IMR-90 (cell line): Measurements from ENCODE around the gene DCAF11. TPM values are rescaled to one million over a fixed set of nuclear protein-coding genes. Genes with fewer than 3 reads are reported as not detected.

Source experiments
- ATAC-seq: fragments of 200-7000 bp; cut with Tn5 transposase; 2 replicates; pipeline ENCODE4 v1.9.1; 2020; ENCODE audit warnings: low read depth, mild to moderate bottlenecking, moderate library complexity
- BruUV-seq: library from RNA; stranded (reverse); fragments of 400-500 nt; replicated peaks from 2 replicates; lab custom pipeline; 2021; lab: Mats Ljungman, UMichigan
- CTCF ChIA-PET: fragments of 300-600 bp; formaldehyde crosslinking; extraction: SDS; loops from one replicate; lab custom pipeline; 2021; ENCODE audit warnings: antibody characterized with exemption; lab: Yijun Ruan, JAX
- POLR2A ChIA-PET: fragments of 300-600 bp; sonication (Branson Sonifier 250); formaldehyde crosslinking; loops from one replicate; lab custom pipeline; 2022; ENCODE audit warnings: antibody characterized with exemption; ENCODE audit not compliant: unreplicated experiment; lab: Charles Lee
- DNase-seq: peaks from one replicate; pipeline ENCODE4 v3.0.0; 2013
- H2AFZ ChIP-seq: replicated peaks from 2 replicates; pipeline ENCODE3; 2013; ENCODE audit warnings: low read length, mild to moderate bottlenecking; ENCODE audit not compliant: poor library complexity
- H2AK5ac ChIP-seq: 2 replicates; pipeline ENCODE4 v1.6.1; 2013; ENCODE audit warnings: low read depth, low read length, inconsistent platforms
- H2AK9ac ChIP-seq: replicated peaks from 2 replicates; pipeline ENCODE3; 2013; ENCODE audit warnings: mild to moderate bottlenecking, low read depth, low read length, moderate library complexity; ENCODE audit not compliant: poor library complexity
- H2BK120ac ChIP-seq: 2 replicates; pipeline ENCODE4 v1.6.1; 2013; ENCODE audit warnings: low read depth, low read length, inconsistent platforms
- H2BK15ac ChIP-seq: 3 replicates; pipeline ENCODE4 v1.6.1; 2013; ENCODE audit warnings: low read depth, low read length, inconsistent platforms
- H2BK20ac ChIP-seq: 2 replicates; pipeline ENCODE4 v1.6.1; 2013; ENCODE audit warnings: low read depth, mild to moderate bottlenecking, inconsistent platforms, low read length, moderate library complexity
- H2BK5ac ChIP-seq: 2 replicates; pipeline ENCODE4 v1.6.1; 2013; ENCODE audit warnings: mild to moderate bottlenecking, low read depth, low read length, inconsistent platforms; ENCODE audit not compliant: poor library complexity, severe bottlenecking
- H3K14ac ChIP-seq: replicated peaks from 2 replicates; pipeline ENCODE4 v1.6.1; 2013; ENCODE audit warnings: low read depth, low read length, inconsistent platforms
- H3K18ac ChIP-seq: 2 replicates; pipeline ENCODE4 v1.6.1; 2013; ENCODE audit warnings: low read depth, low read length, control low read depth
- H3K23ac ChIP-seq: 2 replicates; pipeline ENCODE4 v1.6.1; 2013; ENCODE audit warnings: low read depth, low read length, inconsistent platforms
- H3K27ac ChIP-seq: 2 replicates; pipeline ENCODE4 v1.5.1; 2013; ENCODE audit warnings: mild to moderate bottlenecking, control low read depth, low read length; ENCODE audit not compliant: insufficient read depth
- H3K27me3 ChIP-seq: 2 replicates; pipeline ENCODE4 v1.6.1; 2013; ENCODE audit warnings: low read length; ENCODE audit not compliant: control insufficient read depth, insufficient read depth
- H3K36me3 ChIP-seq: 2 replicates; pipeline ENCODE4 v1.6.1; 2013; ENCODE audit warnings: low read length, mixed read lengths; ENCODE audit not compliant: control insufficient read depth, insufficient read depth
- H3K4ac ChIP-seq: 2 replicates; pipeline ENCODE4 v1.6.1; 2013; ENCODE audit warnings: low read depth, low read length, inconsistent platforms
- H3K4me1 ChIP-seq: 2 replicates; pipeline ENCODE4 v1.6.1; 2013; ENCODE audit warnings: low read length, mixed read lengths; ENCODE audit not compliant: control insufficient read depth, insufficient read depth
- H3K4me2 ChIP-seq: 2 replicates; pipeline ENCODE4 v1.6.1; 2013; ENCODE audit warnings: low read depth, mild to moderate bottlenecking, control low read depth, low read length, moderate library complexity
- H3K4me3 ChIP-seq: 2 replicates; pipeline ENCODE4 v1.5.1; 2013; ENCODE audit warnings: low read depth, mild to moderate bottlenecking, control low read depth, low read length, moderate library complexity; ENCODE audit not compliant: insufficient read depth
- H3K56ac ChIP-seq: 2 replicates; pipeline ENCODE4 v1.6.1; 2013; ENCODE audit warnings: low read length, inconsistent platforms; ENCODE audit not compliant: insufficient read depth; ENCODE audit errors: extremely low read depth
- H3K79me1 ChIP-seq, 2 experiments: 2 replicates each; pipeline ENCODE4 v1.6.1; 2013; ENCODE audit warnings: low read length in 2 of 2, inconsistent platforms in 1 of 2, low read depth in 1 of 2
- H3K9ac ChIP-seq: 2 replicates; pipeline ENCODE4 v1.6.1; 2013; ENCODE audit warnings: low read depth, low read length, control low read depth
- H3K9me1 ChIP-seq: 2 replicates; pipeline ENCODE4 v1.6.1; 2013; ENCODE audit warnings: low read length, inconsistent platforms; ENCODE audit not compliant: insufficient read depth
- H3K9me3 ChIP-seq: 2 replicates; pipeline ENCODE4 v1.6.1; 2013; ENCODE audit warnings: low read length; ENCODE audit not compliant: control insufficient read depth, insufficient read depth
- H4K20me1 ChIP-seq: 2 replicates; pipeline ENCODE4 v1.6.1; 2013; ENCODE audit warnings: low read length, inconsistent platforms; ENCODE audit not compliant: insufficient read depth
- H4K5ac ChIP-seq: 2 replicates; pipeline ENCODE4 v1.6.1; 2013; ENCODE audit warnings: mild to moderate bottlenecking, low read depth, low read length, control low read depth
- H4K8ac ChIP-seq, 2 experiments: 2 replicates each; pipeline ENCODE4 v1.6.1; 2013; ENCODE audit warnings: low read depth in 2 of 2, low read length in 2 of 2, control low read depth in 1 of 2, inconsistent platforms in 1 of 2
- H4K91ac ChIP-seq: 2 replicates; pipeline ENCODE4 v1.6.1; 2013; ENCODE audit warnings: low read depth, low read length, inconsistent platforms; ENCODE audit not compliant: insufficient read depth
- BHLHE40 ChIP-seq: fragments of 150-350 bp; IDR thresholded peaks from 2 replicates; pipeline ENCODE4 v1.6.1; 2016; ENCODE audit warnings: mild to moderate bottlenecking, low read depth, low read length
- CEBPB ChIP-seq: IDR thresholded peaks from 2 replicates; pipeline ENCODE4 v1.6.1; 2012; ENCODE audit warnings: low read depth, low read length, improper control_type of control experiment
- CHD1 ChIP-seq: IDR thresholded peaks from 2 replicates; pipeline ENCODE4 v1.6.1; 2012; ENCODE audit warnings: low read depth, low read length, improper control_type of control experiment
- CTCF ChIP-seq: conservative IDR thresholded peaks from 2 replicates; pipeline ENCODE4 v1.5.1; 2012; ENCODE audit warnings: mild to moderate bottlenecking, low read depth, low read length, improper control_type of control experiment
- ELK1 ChIP-seq: fragments of 150-350 bp; IDR thresholded peaks from 2 replicates; pipeline ENCODE4 v1.6.1; 2016; ENCODE audit warnings: low read depth, mild to moderate bottlenecking, low read length, moderate library complexity, borderline replicate concordance
- FOS ChIP-seq: fragments of 150-350 bp; IDR thresholded peaks from 2 replicates; pipeline ENCODE4 v1.6.1; 2016; ENCODE audit warnings: low read depth, low read length
- MAFK ChIP-seq: IDR thresholded peaks from 2 replicates; pipeline ENCODE4 v1.6.1; 2012; ENCODE audit warnings: low read depth, low read length, improper control_type of control experiment
- MAZ ChIP-seq: IDR thresholded peaks from 2 replicates; pipeline ENCODE4 v1.6.1; 2012; ENCODE audit warnings: low read depth, mild to moderate bottlenecking, low read length, improper control_type of control experiment, moderate library complexity, borderline replicate concordance
- MXI1 ChIP-seq: IDR thresholded peaks from 2 replicates; pipeline ENCODE4 v1.6.1; 2012; ENCODE audit warnings: low read depth, mild to moderate bottlenecking, low read length, moderate library complexity, borderline replicate concordance
- NFE2L2 ChIP-seq: fragments of 150-350 bp; IDR thresholded peaks from 2 replicates; pipeline ENCODE4 v1.6.1; 2016; ENCODE audit warnings: low read depth, mild to moderate bottlenecking, low read length
- POLR2A ChIP-seq: IDR thresholded peaks from 2 replicates; pipeline ENCODE4 v1.6.1; 2012; ENCODE audit warnings: mild to moderate bottlenecking, low read depth, low read length
- RAD21 ChIP-seq: IDR thresholded peaks from 2 replicates; pipeline ENCODE4 v1.6.1; 2012; ENCODE audit warnings: low read length, improper control_type of control experiment
- RCOR1 ChIP-seq: IDR thresholded peaks from 2 replicates; pipeline ENCODE4 v1.6.1; 2012; ENCODE audit warnings: mild to moderate bottlenecking, low read length, improper control_type of control experiment; ENCODE audit not compliant: insufficient replicate concordance
- RFX5 ChIP-seq: IDR thresholded peaks from 2 replicates; pipeline ENCODE4 v1.8.0; 2012; ENCODE audit warnings: low read depth, mild to moderate bottlenecking, low read length, moderate library complexity
- SMC3 ChIP-seq: fragments of 150-350 bp; IDR thresholded peaks from 2 replicates; pipeline ENCODE4 v1.6.1; 2016; ENCODE audit warnings: low read depth, mild to moderate bottlenecking, antibody characterized with exemption, low read length, moderate library complexity
- USF2 ChIP-seq: fragments of 150-350 bp; IDR thresholded peaks from 2 replicates; pipeline ENCODE4 v1.6.1; 2017; ENCODE audit warnings: mild to moderate bottlenecking, antibody characterized with exemption, low read length, low read depth
- WGBS, 2 experiments: methylation state at CpG; one replicate each; pipeline versions ENCODE4 v1.1.5 to v1.1.7; 2013; ENCODE audit warnings: missing lambda C conversion rate in 2 of 2; ENCODE audit not compliant: insufficient read length in 1 of 2; ENCODE audit errors: extremely low coverage in 2 of 2; 5-methylcytosine and 5-hydroxymethylcytosine counted together
- dilution Hi-C: fragments of 300-500 bp; cut with HindIII; formaldehyde crosslinking; loops from one replicate; pipeline ENCODE4 v1.14.3; 2018; ENCODE audit warnings: low sequenced_read_pairs; ENCODE audit not compliant: unreplicated experiment
- in situ Hi-C: fragments of 300-500 bp; cut with MboI; formaldehyde crosslinking; loops from 3 replicates; pipeline ENCODE4 v1.14.3; 2019; ENCODE audit warnings: low sequenced_read_pairs, inconsistent platforms, mixed read lengths
- intact Hi-C: fragments of 100-400 bp; cut with micrococcal nuclease; formaldehyde crosslinking; loops from 2 replicates; pipeline ENCODE4 v1.10.0; 2022
- polyA plus RNA-seq, 3 experiments: library from polyadenylated mRNA; depleted of rRNA; stranded (reverse); fragments of >200 nt; gene quantifications; 2 replicates each; pipeline ENCODE4 v1.2.3, GENCODE V29; 2012; ENCODE audit warnings: low replicate concordance in 1 of 3
- total RNA-seq: library from RNA; depleted of rRNA; stranded (reverse); fragments of >200 nt; gene quantifications from 2 replicates; pipeline ENCODE4 v1.2.3, GENCODE V29; 2012

The DCAF11 gene
- total and polyA plus RNA-seq, 2 of the 4 experiments (the other 2 are of a cell fraction): 21.0 to 52.0 TPM

- Histone ChIP-seq H3K36me3 (peaks cover 23% of the 10 kb centered on the region), H2BK5ac (no peak overlapping the region), H4K91ac (peak overlapping the region; percentile 61), H3K4me2 (peak overlapping the region; percentile 87), H3K27me3 (no peaks in the 10 kb centered on the region), H2BK20ac (no peak overlapping the region), H3K23ac (peak overlapping the region; percentile 12; the same call in 1 of the 2 replicates), H4K20me1 (peaks cover 11% of the 10 kb centered on the region; the same call in 1 of the 2 replicates), H2AFZ (peak overlapping the region; percentile 99), H3K18ac (no peak overlapping the region), H3K4ac (0 out of 2 replicates have a peak overlapping the region, but pooled peaks have one; percentile 51), H3K79me1 (peaks cover 17 to 38% of the 10 kb centered on the region in 2 experiments; a peak in 3 of 4 replicates), H2BK15ac (no peak overlapping the region), H2AK5ac (no peak overlapping the region; the same call in 1 of the 2 replicates), H3K14ac (peak overlapping the region; percentile 73; the same call in 1 of the 2 replicates), H2BK120ac (no peak overlapping the region), H4K8ac (peak overlapping the region in 1 of 2 experiments; percentile 20; a peak in 2 of 4 replicates), H3K4me1 (peaks cover 11% of the 10 kb centered on the region), H2AK9ac (peak overlapping the region; percentile 82), H4K5ac (no peak overlapping the region), H3K4me3 (peak overlapping the region; percentile 97), H3K9ac (peak overlapping the region; percentile 13; the same call in 1 of the 2 replicates), H3K9me1 (peaks cover 19% of the 10 kb centered on the region), H3K56ac (peak overlapping the region; percentile 64; the same call in 1 of the 2 replicates), H3K9me3 (no peaks in the 10 kb centered on the region), H3K27ac (peak overlapping the region; percentile 5; the same call in 1 of the 2 replicates)
- 0% methylated on average over 4 of the region's 9 CpGs; no CpG with 5 or more reads in 1 of the 2 experiments for WGBS, 2 experiments
- ChIA-PET POLR2A (no interaction called here), CTCF (interaction anchor here (0.9 to 1.5 kb wide), 3 partner anchors 8 to 78 kb away, joined by 3 to 4 read pairs (median 3); no protein-coding TSS in a partner anchor)
- ATAC-seq (no peak), DNase-seq (no peak)
- TF ChIP-seq ELK1 (no peak), RAD21 (no peak), BHLHE40 (no peak), SMC3 (no peak), CTCF (no peak), NFE2L2 (no peak), CHD1 (no peak), FOS (no peak), RCOR1 (no peak), POLR2A (no peak), USF2 (no peak), MXI1 (no peak), RFX5 (no peak), MAFK (no peak), MAZ (no peak), CEBPB (no peak)
- in situ Hi-C loops: loop anchor here (10.0 to 25.0 kb wide), 3 partner anchors 299 to 1048 kb away; partner anchors contain the start of genes ACIN1, BCL2L2, C14orf119 and PABPN1
- intact Hi-C loops: no loop called here
- dilution Hi-C loops: no loop called here
- BruUV-seq: no TSS peak
Measured at GRCh38 chr14:24135584-24135833, 20.9 kb downstream of the DCAF11 start.
